GM12878 (cell line): ENCODE measurements around the gene PATL1. TPM values are rescaled to one million over a fixed set of nuclear protein-coding genes. Genes with fewer than 3 reads are reported as not detected.

ENCODE experiments used
- BCL11A ChIP-seq: IDR thresholded peaks from 2 replicates; pipeline ENCODE4 v1.6.1; 2011; ENCODE audit warnings: low read depth, low read length
- CBFB ChIP-seq: IDR thresholded peaks from 2 replicates; pipeline ENCODE4 v1.6.1; 2016; ENCODE audit warnings: antibody characterized with exemption, low read depth
- EED ChIP-seq: sonication (generic); IDR thresholded peaks from 2 replicates; pipeline ENCODE4 v1.6.1; 2016; ENCODE audit warnings: antibody characterized with exemption, low read depth
- FOS ChIP-seq: IDR thresholded peaks from 3 replicates; pipeline ENCODE4 v1.6.1; 2011; ENCODE audit warnings: borderline replicate concordance; ENCODE audit not compliant: insufficient read length; ENCODE audit errors: extremely low read depth
- FOXM1 ChIP-seq: IDR thresholded peaks from 2 replicates; pipeline ENCODE4 v1.6.1; 2012; ENCODE audit warnings: low read depth, mild to moderate bottlenecking, inconsistent platforms, low read length, moderate library complexity
- HDGF ChIP-seq: fragments of 450-650 bp; IDR thresholded peaks from 2 replicates; pipeline ENCODE4 v1.6.1; 2016; ENCODE audit warnings: antibody characterized with exemption
- IKZF1 ChIP-seq: fragments of 450-650 bp; conservative IDR thresholded peaks from 2 replicates; pipeline ENCODE4 v1.6.1; 2017; ENCODE audit warnings: antibody characterized with exemption, mild to moderate bottlenecking
- NBN ChIP-seq: fragments of 450-650 bp; IDR thresholded peaks from 2 replicates; pipeline ENCODE4 v1.6.1; 2016
- NFYA ChIP-seq: IDR thresholded peaks from 2 replicates; pipeline ENCODE4 v1.6.1; 2011; ENCODE audit warnings: low read depth, mild to moderate bottlenecking, low read length, improper control_type of control experiment, borderline replicate concordance
- NR2C2 ChIP-seq: IDR thresholded peaks from 2 replicates; pipeline ENCODE4 v1.6.1; 2011; ENCODE audit warnings: borderline replicate concordance, low read depth; ENCODE audit not compliant: control insufficient read depth, insufficient read length
- PAX5 ChIP-seq: IDR thresholded peaks from 2 replicates; pipeline ENCODE4 v1.6.1; 2011; ENCODE audit warnings: low read depth, low read length, borderline replicate concordance
- RELA ChIP-seq: fragments of 450-650 bp; IDR thresholded peaks from 2 replicates; pipeline ENCODE4 v1.8.0; 2014; ENCODE audit warnings: borderline replicate concordance; ENCODE audit not compliant: partially characterized antibody
- RFX5 ChIP-seq: IDR thresholded peaks from 2 replicates; pipeline ENCODE4 v1.6.1; 2011; ENCODE audit warnings: low read depth, low read length, improper control_type of control experiment
- SIN3A ChIP-seq: IDR thresholded peaks from 2 replicates; pipeline ENCODE4 v1.6.1; 2012; ENCODE audit warnings: low read depth, low read length, improper control_type of control experiment
- TCF7 ChIP-seq: IDR thresholded peaks from 2 replicates; pipeline ENCODE4 v1.6.1; 2014; ENCODE audit warnings: antibody characterized with exemption, borderline replicate concordance
- ZNF217 ChIP-seq: fragments of 450-650 bp; IDR thresholded peaks from 2 replicates; pipeline ENCODE4 v1.6.1; 2017; ENCODE audit warnings: antibody characterized with exemption, mild to moderate bottlenecking
- polyA plus RNA-seq, 11 experiments: library from polyadenylated mRNA; depleted of rRNA in 4 of 11; unstranded in 6 of 11; stranded (reverse) in 5 of 11; fragments of >200 nt; fragmentation: Nextera tagmentation in 4 of 11; fragmentation: Illumina TruSeq in 1 of 11; extraction: Ambion mirVana in 4 of 11; extraction: Trizol in 1 of 11; gene quantifications; 1 replicate in 1 of 11; 2 replicates in 10 of 11; pipeline versions ENCODE4 v1.2.1 to v1.2.3, GENCODE V29; 2011 to 2016; ENCODE audit warnings: inconsistent platforms in 2 of 11, missing spikeins in 2 of 11, low read depth in 1 of 11
- total RNA-seq, 4 experiments: library from RNA; depleted of rRNA in 3 of 4; stranded (reverse); fragments of >200 nt in 3 of 4; fragmentation: Illumina TruSeq in 1 of 4; extraction: Trizol in 1 of 4; gene quantifications; 2 replicates each; pipeline versions ENCODE4 v1.2.1 to v1.2.3, GENCODE V29; 2013 to 2021
- TF ChIP-seq, protein P1 (sequence below): IDR thresholded peaks from 2 replicates; pipeline ENCODE4 v1.6.1; 2011; ENCODE audit warnings: low read depth, low read length, improper control_type of control experiment, borderline replicate concordance
- TF ChIP-seq, protein P2 (sequence below), 3 experiments: IDR thresholded peaks in 2 of 3; conservative IDR thresholded peaks in 1 of 3; 2 replicates each; pipeline ENCODE4 v1.5.1; 2011; ENCODE audit warnings: low read depth in 3 of 3, low read length in 3 of 3, mild to moderate bottlenecking in 3 of 3, control low read depth in 2 of 3, moderate library complexity in 2 of 3, inconsistent platforms in 1 of 3, mixed read lengths in 1 of 3; ENCODE audit not compliant: control insufficient read depth in 2 of 3, insufficient read depth in 1 of 3; ENCODE audit errors: extremely low read depth in 1 of 3
- TF ChIP-seq, protein P3 (sequence below): fragments of 450-650 bp; IDR thresholded peaks from 2 replicates; pipeline ENCODE4 v1.6.1; 2014; ENCODE audit warnings: mild to moderate bottlenecking
- TF ChIP-seq, protein P4 (sequence below): fragments of 450-650 bp; IDR thresholded peaks from 2 replicates; pipeline ENCODE4 v1.6.1; 2016; ENCODE audit warnings: mild to moderate bottlenecking
- TF ChIP-seq, protein P5 (sequence below): fragments of 450-650 bp; IDR thresholded peaks from 2 replicates; pipeline ENCODE4 v1.6.1; 2017; ENCODE audit warnings: antibody characterized with exemption, mild to moderate bottlenecking, moderate library complexity

The PATL1 gene
- total and polyA plus RNA-seq, 10 of the 15 experiments (the other 5 are each of a cell fraction or from before 2014, with no cell fraction given), result 5.3 to 62.0 (median 14.9) TPM

DNA sequence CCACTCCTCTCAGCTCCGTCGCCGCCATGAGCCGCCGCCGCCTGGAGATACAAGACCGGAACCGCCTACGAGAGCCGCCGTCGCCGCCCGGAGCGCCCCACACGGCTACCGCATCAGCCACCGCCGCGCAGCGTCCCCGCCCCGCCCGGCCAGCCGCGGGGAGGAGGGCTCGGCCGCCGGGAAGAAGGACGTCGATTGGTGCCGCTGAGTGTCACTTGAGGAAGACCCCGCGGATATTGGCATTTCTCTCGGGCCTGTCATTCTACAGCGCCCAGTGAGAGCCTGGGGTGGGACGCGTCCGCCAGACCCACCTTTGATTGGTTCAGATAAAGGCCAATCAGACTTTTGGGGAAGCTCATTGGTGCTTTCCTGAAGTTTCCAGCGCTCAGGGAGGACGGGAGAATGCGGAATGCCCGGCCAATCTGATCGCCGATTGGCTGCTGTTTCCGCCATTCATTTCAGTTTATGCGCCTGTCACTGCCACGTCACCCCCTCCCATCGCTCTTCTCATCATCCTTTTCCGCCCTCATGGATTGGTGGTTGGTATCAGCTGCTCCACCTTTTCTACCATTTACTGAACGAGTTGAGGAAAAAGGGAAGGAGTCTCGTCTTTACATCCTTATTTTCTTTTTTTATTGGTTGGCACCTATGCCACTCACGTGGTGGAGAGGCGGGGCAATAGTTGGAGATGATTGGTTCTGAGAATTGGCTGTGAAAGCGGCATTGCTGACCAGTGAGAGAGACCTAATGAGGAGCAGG, 53.0 kb downstream of the PATL1 start, which contains the start of gene OSBP (continued):
- TF ChIP-seq NR2C2, result no peak
- TF ChIP-seq, protein P1, sequence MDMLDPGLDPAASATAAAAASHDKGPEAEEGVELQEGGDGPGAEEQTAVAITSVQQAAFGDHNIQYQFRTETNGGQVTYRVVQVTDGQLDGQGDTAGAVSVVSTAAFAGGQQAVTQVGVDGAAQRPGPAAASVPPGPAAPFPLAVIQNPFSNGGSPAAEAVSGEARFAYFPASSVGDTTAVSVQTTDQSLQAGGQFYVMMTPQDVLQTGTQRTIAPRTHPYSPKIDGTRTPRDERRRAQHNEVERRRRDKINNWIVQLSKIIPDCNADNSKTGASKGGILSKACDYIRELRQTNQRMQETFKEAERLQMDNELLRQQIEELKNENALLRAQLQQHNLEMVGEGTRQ, result peak; percentile 72
- no peak for TF ChIP-seq SIN3A
- TF ChIP-seq PAX5, result no peak
- no peak for TF ChIP-seq BCL11A
- peak; percentile 99 for TF ChIP-seq FOS
- TF ChIP-seq ZNF217, result no peak
- TF ChIP-seq NFYA, result peak; percentile 99
- TF ChIP-seq, protein P2, sequence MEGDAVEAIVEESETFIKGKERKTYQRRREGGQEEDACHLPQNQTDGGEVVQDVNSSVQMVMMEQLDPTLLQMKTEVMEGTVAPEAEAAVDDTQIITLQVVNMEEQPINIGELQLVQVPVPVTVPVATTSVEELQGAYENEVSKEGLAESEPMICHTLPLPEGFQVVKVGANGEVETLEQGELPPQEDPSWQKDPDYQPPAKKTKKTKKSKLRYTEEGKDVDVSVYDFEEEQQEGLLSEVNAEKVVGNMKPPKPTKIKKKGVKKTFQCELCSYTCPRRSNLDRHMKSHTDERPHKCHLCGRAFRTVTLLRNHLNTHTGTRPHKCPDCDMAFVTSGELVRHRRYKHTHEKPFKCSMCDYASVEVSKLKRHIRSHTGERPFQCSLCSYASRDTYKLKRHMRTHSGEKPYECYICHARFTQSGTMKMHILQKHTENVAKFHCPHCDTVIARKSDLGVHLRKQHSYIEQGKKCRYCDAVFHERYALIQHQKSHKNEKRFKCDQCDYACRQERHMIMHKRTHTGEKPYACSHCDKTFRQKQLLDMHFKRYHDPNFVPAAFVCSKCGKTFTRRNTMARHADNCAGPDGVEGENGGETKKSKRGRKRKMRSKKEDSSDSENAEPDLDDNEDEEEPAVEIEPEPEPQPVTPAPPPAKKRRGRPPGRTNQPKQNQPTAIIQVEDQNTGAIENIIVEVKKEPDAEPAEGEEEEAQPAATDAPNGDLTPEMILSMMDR (IDR thresholded peaks at IDR 0.05 in 2 of 3, conservative IDR thresholded peaks at IDR 0.05 in 1 of 3; ENCODE audit: control insufficient read depth in 2 of 3, extremely low read depth in 1 of 3, insufficient read depth in 1 of 3, low read depth in 3 of 3, low read length in 3 of 3), result no peak
- TF ChIP-seq HDGF, result peak; percentile 56; the same call in 1 of the 2 replicates
- 0 out of 2 replicates have a peak, but pooled peaks have one; percentile 7 for TF ChIP-seq EED
- TF ChIP-seq, protein P3, sequence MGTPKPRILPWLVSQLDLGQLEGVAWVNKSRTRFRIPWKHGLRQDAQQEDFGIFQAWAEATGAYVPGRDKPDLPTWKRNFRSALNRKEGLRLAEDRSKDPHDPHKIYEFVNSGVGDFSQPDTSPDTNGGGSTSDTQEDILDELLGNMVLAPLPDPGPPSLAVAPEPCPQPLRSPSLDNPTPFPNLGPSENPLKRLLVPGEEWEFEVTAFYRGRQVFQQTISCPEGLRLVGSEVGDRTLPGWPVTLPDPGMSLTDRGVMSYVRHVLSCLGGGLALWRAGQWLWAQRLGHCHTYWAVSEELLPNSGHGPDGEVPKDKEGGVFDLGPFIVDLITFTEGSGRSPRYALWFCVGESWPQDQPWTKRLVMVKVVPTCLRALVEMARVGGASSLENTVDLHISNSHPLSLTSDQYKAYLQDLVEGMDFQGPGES, result peak; percentile 100
- no peak for TF ChIP-seq TCF7
- TF ChIP-seq IKZF1, result no peak; the same call in 1 of the 2 replicates
- peak; percentile 65 for TF ChIP-seq RELA
- TF ChIP-seq NBN, result peak; percentile 73; the same call in 1 of the 2 replicates
- TF ChIP-seq FOXM1, result peak; percentile 66; the same call in 1 of the 2 replicates
- TF ChIP-seq, protein P4, sequence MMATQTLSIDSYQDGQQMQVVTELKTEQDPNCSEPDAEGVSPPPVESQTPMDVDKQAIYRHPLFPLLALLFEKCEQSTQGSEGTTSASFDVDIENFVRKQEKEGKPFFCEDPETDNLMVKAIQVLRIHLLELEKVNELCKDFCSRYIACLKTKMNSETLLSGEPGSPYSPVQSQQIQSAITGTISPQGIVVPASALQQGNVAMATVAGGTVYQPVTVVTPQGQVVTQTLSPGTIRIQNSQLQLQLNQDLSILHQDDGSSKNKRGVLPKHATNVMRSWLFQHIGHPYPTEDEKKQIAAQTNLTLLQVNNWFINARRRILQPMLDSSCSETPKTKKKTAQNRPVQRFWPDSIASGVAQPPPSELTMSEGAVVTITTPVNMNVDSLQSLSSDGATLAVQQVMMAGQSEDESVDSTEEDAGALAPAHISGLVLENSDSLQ, result peak; percentile 100
- peak; percentile 74; the same call in 1 of the 2 replicates for TF ChIP-seq RFX5
- TF ChIP-seq, protein P5, sequence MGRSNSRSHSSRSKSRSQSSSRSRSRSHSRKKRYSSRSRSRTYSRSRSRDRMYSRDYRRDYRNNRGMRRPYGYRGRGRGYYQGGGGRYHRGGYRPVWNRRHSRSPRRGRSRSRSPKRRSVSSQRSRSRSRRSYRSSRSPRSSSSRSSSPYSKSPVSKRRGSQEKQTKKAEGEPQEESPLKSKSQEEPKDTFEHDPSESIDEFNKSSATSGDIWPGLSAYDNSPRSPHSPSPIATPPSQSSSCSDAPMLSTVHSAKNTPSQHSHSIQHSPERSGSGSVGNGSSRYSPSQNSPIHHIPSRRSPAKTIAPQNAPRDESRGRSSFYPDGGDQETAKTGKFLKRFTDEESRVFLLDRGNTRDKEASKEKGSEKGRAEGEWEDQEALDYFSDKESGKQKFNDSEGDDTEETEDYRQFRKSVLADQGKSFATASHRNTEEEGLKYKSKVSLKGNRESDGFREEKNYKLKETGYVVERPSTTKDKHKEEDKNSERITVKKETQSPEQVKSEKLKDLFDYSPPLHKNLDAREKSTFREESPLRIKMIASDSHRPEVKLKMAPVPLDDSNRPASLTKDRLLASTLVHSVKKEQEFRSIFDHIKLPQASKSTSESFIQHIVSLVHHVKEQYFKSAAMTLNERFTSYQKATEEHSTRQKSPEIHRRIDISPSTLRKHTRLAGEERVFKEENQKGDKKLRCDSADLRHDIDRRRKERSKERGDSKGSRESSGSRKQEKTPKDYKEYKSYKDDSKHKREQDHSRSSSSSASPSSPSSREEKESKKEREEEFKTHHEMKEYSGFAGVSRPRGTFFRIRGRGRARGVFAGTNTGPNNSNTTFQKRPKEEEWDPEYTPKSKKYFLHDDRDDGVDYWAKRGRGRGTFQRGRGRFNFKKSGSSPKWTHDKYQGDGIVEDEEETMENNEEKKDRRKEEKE, result no peak
- TF ChIP-seq CBFB, result no peak
